Pons (tissue), 1 donor: ENCODE measurements around the gene NPHS1.
A peak's percentile ranks its signal among the peaks of the same experiment; 100 is the strongest.
"Not testable (repeated sequence)": the region's sequence is repeated elsewhere in the genome, so short reads cannot be mapped to it uniquely, and the experiment has no call there.

ENCODE experiments used
- DNase-seq: peaks from one replicate; pipeline ENCODE4 v3.0.0-alpha.2; 2016; ENCODE audit warnings: low spot score

The NPHS1 gene

GRCh38 chr19:35848486-35848885, 3.8 kb downstream of the NPHS1 start:
- no peak for DNase-seq

- DNase-seq, result no peak
Measured at GRCh38 chr19:35847911-35848310, 4.4 kb downstream of the NPHS1 start.

- no peak for DNase-seq
Measured at GRCh38 chr19:35846038-35846668, 6.2 kb downstream of the NPHS1 start.

- no peak for DNase-seq
Measured at GRCh38 chr19:35845215-35846037, 6.9 kb downstream of the NPHS1 start.

- DNase-seq, result no peak
Measured at GRCh38 chr19:35844482-35845214, 7.7 kb downstream of the NPHS1 start.

GRCh38 chr19:35843676-35844481, 8.4 kb downstream of the NPHS1 start:
- no peak for DNase-seq

- no peak for DNase-seq
Measured at GRCh38 chr19:35842666-35843272, 9.5 kb downstream of the NPHS1 start.

GRCh38 chr19:35841961-35842595, 10.2 kb downstream of the NPHS1 start:
- DNase-seq, result no peak

GRCh38 chr19:35836096-35836495, 16.2 kb downstream of the NPHS1 start:
- DNase-seq, result not testable (repeated sequence)

- no peak for DNase-seq
Measured at GRCh38 chr19:35833972-35834371, 18.3 kb downstream of the NPHS1 start.

- DNase-seq, result no peak
Measured at GRCh38 chr19:35832054-35832453, 20.2 kb downstream of the NPHS1 start.

- no peak for DNase-seq
Measured at GRCh38 chr19:35830986-35831385, 21.3 kb downstream of the NPHS1 start.

- peak; percentile 57 for DNase-seq
Measured at GRCh38 chr19:35828692-35829301, 23.5 kb downstream of the NPHS1 start.

- DNase-seq, result no peak
Measured at GRCh38 chr19:35824150-35824549, 28.2 kb downstream of the NPHS1 start.

- DNase-seq, result no peak
Measured at GRCh38 chr19:35822579-35822978, 29.7 kb downstream of the NPHS1 start.

- no peak for DNase-seq
Measured at GRCh38 chr19:35818445-35818844, 33.9 kb downstream of the NPHS1 start.

- DNase-seq, result no peak
Measured at GRCh38 chr19:35816846-35817245, 35.5 kb downstream of the NPHS1 start.

- DNase-seq, result no peak
Measured at GRCh38 chr19:35816262-35816661, 36.0 kb downstream of the NPHS1 start.

- DNase-seq, result no peak
Measured at GRCh38 chr19:35813043-35813890, 39.0 kb downstream of the NPHS1 start.
